Measurements from ENCODE around the gene SPINK14.

Gene SPINK14

DNA sequence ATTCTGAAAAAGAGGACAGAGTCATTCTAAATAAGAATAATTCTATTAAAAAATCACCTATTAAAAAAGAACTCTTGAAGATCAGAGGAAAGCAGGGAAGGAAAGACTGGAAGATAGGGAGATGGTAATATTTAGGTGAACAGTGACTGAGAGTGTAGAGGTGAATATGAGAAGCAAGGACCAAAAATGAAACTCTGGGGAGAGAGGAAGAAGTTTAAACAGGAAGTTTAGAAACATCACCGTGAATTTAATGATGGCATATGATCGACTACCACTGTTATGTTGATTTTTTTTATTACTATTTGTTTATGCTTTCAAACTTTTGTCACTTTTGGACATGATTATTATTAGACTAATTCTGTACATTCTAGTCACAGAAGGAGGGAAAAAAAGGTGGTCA lies 32.8 kb downstream of the SPINK14 start:
- DNase-seq (ENCODE audit: low spot score) = no peak

GRCh38 chr5:148202531-148203203 lies 34.3 kb downstream of the SPINK14 start, which contains the start of gene SPINK6:
TSS of gene SPINK6 (plus strand) at chr5:148203042. CDS start at chr5:148203097, 55 bp downstream.
- DNase-seq (ENCODE audit: low spot score) = no peak

- no peak for DNase-seq (ENCODE audit: low spot score)
Measured at GRCh38 chr5:148205044-148205806, 36.9 kb downstream of the SPINK14 start.

DNA sequence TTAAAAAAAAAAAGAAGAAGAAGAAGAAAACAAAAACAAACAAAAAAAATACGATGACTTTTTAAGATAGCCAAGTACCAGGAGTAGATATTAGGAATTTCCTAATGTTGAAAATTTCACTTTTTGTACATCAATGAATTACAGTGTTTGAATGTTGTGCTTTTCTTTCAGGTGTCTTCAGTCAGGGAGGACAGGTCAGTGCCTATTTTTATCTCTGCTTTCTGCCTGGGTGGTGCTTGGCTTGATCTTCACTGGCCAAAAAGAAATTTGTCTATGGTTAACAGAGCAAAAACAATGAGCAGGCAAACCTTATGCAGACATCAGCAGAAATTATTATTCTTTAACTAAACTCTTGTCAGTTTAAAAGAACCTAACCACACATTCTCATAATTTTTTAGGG lies 37.5 kb downstream of the SPINK14 start:
- no peak for DNase-seq (ENCODE audit: low spot score)

DNA sequence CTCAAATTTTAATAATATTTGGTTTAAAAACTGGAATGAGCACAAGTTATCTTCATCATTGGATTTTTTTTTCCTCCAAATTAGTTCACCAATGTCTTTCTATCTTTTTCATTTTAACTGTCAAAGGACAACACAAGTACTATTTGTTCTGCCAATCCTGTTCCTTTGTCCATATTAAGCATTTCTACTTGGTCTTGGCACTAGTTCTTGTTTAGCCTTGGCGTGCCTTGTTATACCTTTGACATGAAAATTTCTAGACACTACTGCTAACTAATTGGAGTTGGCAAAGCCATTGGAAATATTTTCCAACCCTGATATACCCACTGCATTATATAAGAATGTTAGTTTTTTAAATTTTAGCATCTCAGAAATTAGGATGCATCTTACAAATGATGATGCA lies 38.3 kb downstream of the SPINK14 start:
- DNase-seq (ENCODE audit: low spot score) = no peak

DNA sequence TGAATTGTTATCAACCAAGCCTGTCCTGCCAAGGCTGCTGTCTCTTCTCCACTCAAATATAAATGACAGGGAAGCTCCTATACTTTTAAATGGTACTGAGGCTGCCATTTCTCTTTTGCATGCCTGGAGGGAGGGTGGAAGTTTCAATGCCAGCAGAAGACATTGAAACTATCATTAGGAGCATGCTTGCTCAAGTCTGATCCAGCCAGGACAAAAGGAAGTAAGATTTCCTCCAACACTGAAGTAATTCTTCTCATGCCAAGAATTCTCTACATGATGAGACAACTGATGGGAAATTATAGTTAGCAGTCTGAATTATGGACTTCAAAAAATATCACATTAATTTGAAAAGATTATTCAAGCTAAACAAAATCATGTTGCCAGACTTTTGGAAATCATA lies 39.9 kb downstream of the SPINK14 start:
- DNase-seq (ENCODE audit: low spot score) = no peak

DNA sequence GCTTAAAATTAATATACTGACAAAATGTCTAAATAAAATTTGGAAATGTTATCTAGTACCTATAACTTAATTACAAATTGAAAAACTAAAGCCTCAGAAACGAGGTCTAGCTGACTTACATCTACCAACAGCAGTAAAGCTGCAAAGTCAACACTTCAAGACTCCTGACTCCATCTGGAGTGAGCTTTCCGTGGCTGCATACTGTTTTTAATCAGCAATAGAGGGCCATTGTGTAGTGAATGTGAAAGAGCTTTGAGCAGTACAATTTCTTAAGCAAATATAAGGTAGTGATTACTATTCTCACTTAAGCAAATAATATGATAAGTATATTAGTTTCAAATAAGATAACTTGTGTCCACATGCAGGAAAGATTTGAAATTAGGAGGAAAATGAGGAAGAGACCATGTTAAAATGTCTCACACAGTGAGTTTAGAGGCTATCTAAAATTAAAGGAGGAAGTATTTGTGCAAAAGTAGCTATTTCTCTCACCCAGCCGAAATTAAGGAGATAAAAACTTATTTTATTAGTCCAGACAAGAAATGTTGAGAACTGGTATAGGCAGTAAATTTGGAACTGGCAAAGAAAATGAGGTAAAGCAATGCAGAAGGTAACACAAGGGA lies 40.9 kb downstream of the SPINK14 start:
- no peak for DNase-seq (ENCODE audit: low spot score)

GRCh38 chr5:148214665-148215185 lies 46.4 kb downstream of the SPINK14 start:
- DNase-seq (ENCODE audit: low spot score) = no peak

DNA sequence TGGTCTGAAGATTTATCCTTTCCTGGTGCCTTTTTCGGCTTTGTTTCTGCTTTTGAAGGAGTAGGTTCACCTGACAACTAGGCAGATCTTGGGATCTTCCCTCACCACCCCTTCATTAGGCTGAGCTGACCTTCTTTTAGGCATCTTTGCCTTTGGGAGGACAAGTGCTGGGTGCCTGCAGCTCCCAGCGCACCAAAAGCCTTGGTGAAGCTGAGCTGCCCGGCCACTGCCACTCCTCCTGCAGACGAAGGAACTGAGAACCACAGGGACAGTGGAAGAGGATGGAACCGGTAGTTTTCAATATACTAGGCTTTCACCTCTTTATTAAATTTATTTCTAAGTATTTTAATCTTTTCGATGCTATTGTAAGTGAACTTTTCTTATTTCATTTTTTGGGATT lies 53.2 kb downstream of the SPINK14 start:
- DNase-seq (ENCODE audit: low spot score) = no peak

DNA sequence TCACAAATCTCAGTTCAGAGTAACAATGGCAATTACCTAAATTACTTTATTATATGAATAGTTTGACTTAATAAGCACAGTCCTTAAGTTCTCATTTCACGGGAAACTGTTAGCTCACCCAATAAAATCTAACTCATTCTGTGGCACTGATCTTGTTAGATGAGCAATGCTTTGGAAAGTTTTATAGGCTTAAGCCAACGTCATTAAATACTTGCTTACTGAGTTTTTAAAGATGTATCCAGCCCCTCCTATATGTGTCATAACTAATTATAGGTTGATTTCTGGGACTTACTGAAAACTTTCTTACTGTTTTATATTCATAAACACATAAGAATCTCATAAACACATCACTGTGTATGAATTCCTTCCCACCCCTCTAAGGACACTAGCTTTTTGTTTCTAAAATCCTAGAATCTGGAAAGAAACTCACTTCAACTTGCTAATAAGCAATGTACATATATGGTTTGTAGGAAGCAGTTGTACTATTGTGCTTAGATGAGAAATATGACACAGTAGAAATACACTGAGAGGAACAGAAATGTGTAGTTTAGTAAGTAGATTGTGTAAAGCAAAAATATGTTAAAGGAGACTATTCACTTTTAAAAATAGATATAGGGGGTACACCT lies 55.9 kb downstream of the SPINK14 start:
- DNase-seq (ENCODE audit: low spot score) = no peak
